GM21360 (cell line): ENCODE measurements around the gene DIS3L.
"Not testable (repeated sequence)": the region's sequence is repeated elsewhere in the genome, so short reads cannot be mapped to it uniquely, and the experiment has no call there.

Source experiments
- ATAC-seq: cut with Tn5 transposase; IDR thresholded peaks from one replicate; pipeline ENCODE4 v1.9.1; 2021; ENCODE audit warnings: mild to moderate bottlenecking, moderate library complexity; ENCODE audit not compliant: unreplicated experiment

The DIS3L gene

DNA sequence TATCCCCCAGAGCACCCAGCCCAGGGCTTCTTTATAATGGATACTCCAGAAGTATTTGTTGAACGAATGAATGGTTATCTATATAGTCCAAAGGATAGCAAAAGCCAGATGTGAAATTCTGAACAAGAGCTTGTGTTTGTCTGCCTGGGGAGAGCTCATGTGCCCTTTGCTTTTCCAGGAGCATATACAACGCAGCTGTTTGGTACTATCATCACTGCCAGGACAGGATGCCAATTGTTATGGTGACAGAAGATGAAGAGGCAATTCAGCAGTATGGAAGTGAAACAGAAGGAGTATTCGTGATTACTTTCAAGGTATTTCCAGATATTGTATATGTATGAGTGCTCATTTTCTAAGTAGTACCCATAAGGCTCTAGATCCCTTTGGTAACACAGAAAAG is 15.2 kb downstream of the DIS3L start:
- no peak for ATAC-seq

DNA sequence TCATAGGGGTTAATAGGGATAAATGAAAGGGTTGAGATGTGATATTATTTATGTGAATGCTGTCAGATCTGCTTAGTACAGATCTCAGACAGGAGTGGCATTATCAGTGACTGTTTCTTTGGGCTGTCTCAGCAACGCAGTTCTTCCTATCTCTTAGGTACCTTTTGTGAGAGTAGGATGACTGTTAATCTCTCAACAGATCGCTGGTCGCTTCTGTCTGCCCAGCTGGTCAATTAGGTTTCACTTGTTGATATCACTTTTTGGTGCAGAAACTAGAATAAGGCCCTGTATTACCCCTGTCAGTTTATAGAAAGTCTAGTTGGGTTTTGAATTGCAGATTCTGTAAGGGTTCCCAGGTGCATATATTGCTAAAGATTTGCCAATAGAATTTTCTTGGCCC is 16.5 kb downstream of the DIS3L start:
- ATAC-seq: no peak

DNA sequence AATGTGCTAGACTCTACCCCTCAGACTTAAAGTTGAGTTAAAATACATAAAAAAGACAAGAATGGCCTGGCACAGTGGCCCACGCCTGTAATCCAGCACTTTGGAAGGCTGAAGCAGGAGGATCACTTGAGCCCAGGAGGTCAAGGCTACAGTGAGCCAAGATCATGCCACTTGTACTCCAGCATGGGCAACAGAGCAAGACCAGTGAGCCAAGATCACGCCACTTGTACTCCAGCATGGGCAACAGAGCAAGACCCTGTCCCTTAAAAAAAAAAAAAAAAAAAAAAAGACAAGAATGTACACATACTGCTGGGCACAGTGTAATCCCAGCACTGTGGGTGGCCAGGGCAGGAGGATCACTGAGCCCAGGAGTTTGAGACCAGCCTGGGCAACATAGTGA is 17.4 kb downstream of the DIS3L start:
- ATAC-seq: no peak

DNA sequence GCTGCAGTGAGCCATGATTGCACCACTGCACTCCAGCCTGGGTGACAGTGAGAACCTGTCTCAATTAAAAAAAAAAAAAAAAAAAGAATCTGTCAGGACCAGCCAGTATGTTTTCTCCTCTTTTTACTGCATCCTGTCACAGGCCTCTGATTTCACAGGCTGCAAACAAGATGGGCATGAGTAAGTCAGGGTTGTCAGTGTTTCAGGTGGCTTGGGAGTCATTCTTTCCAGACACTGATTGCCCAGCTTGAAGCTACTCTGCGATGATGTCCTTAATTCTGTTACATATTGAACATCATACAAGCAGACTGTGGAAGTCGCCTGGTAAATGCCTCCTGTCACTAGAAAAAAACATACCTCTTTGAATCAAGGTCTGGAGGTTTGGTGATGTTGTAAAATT is 18.8 kb downstream of the DIS3L start:
- ATAC-seq: no peak

DNA sequence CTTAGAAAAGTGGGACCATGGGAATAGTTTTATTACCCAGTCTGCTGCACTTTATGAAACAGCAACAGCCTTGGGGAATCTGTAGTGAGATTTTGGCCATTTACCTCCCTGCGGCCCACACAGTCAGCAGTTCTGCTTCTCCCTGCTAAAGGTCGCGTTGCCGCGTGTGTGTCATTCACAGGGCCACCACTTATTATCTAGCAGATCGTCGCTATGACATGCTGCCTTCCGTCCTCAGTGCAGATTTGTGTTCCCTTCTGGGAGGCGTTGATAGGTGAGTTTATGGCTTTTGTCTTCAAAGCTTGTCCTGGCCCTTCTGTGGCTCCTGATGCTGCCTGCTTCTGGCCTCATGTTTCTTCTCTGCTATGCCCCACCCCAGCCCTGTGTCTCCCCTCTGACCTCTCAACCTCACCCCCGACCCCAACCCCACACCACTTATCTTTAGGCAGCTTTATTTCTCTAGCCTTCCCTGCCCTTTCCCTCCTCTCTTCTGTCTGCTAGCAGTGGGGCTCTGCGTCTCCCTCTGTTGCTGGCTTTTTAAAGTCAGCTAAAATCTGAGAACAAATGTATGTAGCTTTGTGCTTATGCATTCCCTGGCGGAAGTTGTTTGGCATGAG is 30.1 kb downstream of the DIS3L start:
- ATAC-seq: no peak

GRCh38 chr15:66326051-66326450 is 32.7 kb downstream of the DIS3L start:
- ATAC-seq: no peak

DNA sequence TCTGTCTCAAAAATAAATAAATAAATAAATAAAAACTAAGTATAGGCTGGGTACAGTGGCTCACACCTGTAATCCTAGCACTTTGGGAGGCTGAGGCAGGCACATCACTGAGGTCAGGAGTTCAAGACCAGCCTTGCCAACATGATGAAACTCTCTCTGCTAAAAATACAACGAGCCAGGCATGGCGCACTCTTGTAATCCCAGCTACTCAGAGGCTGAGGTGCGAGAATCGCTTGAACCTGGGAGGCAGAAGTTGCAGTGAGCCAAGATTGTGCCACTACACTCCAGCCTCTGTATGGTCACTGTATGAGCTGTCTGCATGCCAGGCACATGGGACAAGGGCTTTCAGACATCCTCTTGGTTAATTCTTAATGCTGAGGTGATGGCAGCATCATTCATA is 34.4 kb downstream of the DIS3L start:
- ATAC-seq: no peak

DNA sequence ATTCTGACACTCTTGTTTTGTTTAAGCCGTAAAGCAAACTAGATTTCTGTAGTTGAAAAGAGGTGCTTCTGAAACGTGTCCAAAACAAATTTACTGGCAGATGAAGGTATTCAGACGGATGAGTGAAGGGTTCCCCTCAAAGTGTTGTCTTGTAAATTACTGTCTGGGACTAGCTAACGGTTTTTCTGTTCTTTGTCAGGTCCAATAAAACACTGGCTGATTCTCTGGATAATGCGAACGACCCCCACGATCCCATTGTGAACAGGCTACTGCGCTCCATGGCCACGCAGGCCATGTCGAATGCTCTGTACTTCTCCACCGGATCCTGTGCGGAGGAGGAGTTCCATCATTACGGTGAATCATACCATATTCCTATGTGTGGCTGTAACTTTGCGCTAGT is 35.4 kb downstream of the DIS3L start:
- no peak for ATAC-seq

- ATAC-seq: not testable (repeated sequence)
Measured at GRCh38 chr15:66348530-66348929, 55.2 kb downstream of the DIS3L start.

GRCh38 chr15:66356077-66356358 is 62.6 kb downstream of the DIS3L start:
- no peak for ATAC-seq

DNA sequence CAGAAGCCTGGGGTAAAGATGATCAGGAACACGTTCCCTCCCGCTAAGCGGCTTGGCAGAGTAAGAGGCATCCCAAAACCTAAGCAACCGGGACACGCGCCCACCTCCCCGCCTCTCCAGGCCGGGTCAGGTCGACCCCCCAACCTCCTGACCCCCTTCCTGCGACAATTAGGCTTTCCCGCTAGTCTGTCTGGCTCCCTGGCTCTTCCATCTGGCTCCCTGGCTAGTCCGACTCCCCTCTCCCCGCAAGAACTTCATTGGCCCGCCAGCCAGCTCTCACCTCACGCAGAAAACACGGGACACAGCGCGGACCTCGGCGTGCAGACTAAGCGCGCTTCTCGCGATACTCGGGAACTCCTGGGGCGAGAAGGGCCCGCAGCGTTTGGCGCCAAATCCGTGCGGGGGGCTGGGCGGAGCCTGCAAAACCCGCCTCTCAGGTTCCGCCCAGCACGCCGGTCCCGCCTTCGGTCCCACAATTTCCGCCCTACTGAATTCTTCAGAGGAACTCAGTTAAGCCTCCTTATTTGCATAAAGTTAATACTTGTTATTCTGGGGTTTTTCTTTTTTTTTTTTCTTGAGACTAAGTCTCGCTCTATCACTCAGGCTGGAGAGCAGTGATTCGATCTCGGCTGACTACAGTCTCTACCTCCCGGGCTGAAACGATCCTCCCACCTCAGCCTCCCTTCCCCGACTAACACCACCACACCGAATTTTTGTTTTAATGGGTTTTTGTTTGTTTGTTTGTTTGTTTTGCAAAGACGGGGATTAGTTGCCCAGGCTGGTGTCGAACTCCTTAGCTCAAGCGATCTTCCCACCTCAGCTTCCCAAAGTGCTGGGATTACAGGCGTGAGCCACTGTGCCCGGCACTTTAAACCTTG is 63.2 kb downstream of the DIS3L start, which contains the start of gene TIPIN:
Gene TIPIN (minus strand): TSS at position 327 of the 878 bp plus-strand sequence. CDS start 3,738 bp downstream, outside the sequence.
- peak; percentile 85 for ATAC-seq

DNA sequence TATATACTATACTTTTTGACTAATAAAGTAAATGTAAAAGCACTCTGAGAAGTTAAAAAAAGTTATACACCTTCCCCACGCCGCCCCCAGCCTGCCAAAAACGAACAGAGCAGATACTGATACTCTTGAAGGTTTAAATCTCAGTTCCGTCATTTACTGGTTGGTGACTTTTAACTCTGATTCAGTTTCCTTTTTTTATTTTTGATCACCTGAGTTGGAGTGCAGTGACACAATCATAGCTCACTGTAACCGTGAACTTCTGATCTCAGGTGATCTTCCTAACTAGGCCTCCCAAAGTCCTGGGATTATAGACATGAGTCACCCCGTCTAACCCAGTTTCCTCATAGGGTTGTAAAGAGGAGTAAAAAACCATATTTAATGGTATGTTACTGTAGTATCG is 66.4 kb downstream of the DIS3L start:
- no peak for ATAC-seq

- not testable (repeated sequence) for ATAC-seq
Measured at GRCh38 chr15:66361745-66362460, 68.5 kb downstream of the DIS3L start.

DNA sequence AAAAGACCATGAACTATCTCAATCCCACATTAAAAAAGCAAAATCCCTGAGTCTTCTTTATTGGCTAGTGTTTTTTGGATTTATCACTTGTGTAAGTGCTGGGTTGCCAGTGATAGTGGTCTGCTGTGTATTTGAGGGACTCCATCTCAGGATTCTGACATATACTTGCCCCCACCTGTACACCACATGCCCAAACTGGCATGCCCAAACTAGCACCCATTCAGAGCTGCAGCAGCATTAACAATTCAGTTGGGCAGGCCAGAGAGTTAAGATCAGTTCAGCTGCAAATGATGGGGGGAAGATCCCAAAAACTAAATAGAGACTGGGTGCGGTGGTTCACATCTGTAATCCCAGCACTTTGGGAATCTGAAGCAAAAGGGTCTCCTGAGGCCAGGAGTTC is 69.4 kb downstream of the DIS3L start:
- no peak for ATAC-seq

GRCh38 chr15:66364944-66365528 is 71.7 kb downstream of the DIS3L start:
- no peak for ATAC-seq

- ATAC-seq: no peak
Measured at GRCh38 chr15:66369773-66370651, 76.6 kb downstream of the DIS3L start.

- ATAC-seq: no peak
Measured at GRCh38 chr15:66374179-66374578, 80.8 kb downstream of the DIS3L start.

DNA sequence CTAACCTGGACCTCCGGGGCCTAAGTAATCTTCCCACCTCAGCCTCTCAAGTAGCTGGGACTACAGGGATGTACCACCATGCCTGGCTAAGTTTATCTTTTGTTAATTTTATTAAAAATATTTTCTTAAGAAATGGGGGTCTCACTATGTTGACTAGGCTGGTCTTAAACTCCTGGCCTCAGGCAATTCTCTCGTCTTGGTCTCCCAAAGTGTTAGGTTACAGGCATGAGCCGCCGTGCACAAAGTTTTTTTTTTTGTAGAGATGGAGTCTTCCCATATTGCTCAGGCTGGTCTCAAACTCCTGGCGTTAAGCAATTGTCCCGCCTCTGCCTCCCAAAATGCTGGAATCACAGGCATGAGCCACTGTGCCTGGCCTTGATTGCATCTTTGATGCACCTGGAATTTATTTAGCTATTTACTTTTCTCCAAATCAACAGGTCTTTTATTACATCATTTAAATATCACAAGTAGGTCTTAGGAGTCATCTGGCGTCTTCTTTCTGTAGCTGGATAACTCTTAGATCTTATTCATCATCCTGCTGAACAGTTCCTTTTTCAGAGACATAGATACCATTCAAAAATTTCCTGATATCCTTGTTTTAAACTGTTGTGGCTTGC is 85.6 kb downstream of the DIS3L start:
- no peak for ATAC-seq

- not testable (repeated sequence) for ATAC-seq
Measured at GRCh38 chr15:66381376-66381775, 88.0 kb downstream of the DIS3L start.
